Fibroblast of mammary gland (primary cell): ENCODE results near the gene SLC4A11.
A peak's percentile ranks its signal among the peaks of the same experiment; 100 is the strongest.

Experiments
- DNase-seq: peaks from one replicate; pipeline ENCODE4 v3.0.0-alpha.2; 2010; ENCODE audit warnings: low read depth
- H3K4me3 ChIP-seq: 2 replicates; pipeline ENCODE4 v1.5.1; 2011; ENCODE audit warnings: low read depth, mild to moderate bottlenecking, low read length, moderate library complexity; ENCODE audit not compliant: control insufficient read depth
- CTCF ChIP-seq: conservative IDR thresholded peaks from 2 replicates; pipeline ENCODE4 v1.5.1; 2011; ENCODE audit warnings: low read depth, low read length, inconsistent platforms; ENCODE audit not compliant: control insufficient read depth, insufficient read depth

SLC4A11 gene

DNA sequence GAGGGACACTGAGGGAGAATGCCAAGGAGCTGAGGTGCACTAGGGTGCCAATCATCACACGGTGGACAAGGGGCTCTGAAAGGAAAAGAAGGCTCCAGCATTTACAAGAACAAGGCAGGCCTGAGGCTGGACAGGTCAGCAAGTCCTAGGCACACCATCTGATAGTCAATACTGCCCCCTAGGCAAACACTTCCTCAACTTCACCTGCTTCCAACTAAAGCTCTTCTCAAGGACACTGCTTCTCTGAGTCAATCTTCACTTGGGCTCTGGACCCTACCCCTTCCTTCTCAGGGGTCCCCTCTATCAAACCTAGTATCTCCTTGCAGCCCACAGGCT, 37.7 kb upstream of the SLC4A11 start:
- no peak overlapping the region for H3K4me3 ChIP-seq
- DNase-seq = peak; percentile 39
- TF ChIP-seq CTCF = peak; percentile 31

DNA sequence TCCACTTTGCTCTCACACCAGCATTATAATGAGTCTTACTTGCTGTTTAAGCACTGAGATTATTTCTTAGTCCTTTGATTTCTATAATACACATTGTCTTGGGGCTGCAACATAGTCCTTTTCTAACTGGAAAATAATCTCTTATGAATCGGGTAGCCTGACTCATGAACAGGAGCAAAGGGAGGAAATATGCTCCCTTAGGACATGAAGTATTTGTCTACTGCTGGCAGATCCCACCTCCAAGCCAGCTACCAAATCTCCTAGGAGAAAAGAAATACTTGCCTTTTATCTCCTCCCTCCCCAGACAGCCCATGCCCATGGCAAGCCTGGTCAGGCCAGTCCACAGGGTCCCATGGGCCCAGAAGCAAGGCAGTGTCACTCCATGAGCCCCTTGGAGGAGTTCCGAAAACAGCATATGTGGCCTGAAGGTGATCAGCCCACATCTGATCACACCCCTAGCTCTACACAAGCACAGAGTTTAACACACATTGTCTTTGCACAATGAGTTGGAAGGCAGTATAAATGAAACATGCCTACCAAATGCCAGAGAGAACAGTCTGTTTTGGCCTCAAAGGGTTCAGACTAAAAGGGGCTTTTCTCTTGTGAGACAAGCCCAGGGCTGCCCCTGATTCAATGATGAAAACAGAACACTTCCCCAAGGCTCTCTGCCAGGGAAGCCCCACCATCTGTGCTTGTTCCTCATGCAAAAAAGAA, 37.1 kb upstream of the SLC4A11 start:
- no peak for TF ChIP-seq CTCF
- no peak overlapping the region for H3K4me3 ChIP-seq
- DNase-seq = peak; percentile 28

- TF ChIP-seq CTCF = no peak
- no peak overlapping the region for H3K4me3 ChIP-seq
- DNase-seq = no peak
Measured at GRCh38 chr20:3275064-3275935, 36.3 kb upstream of the SLC4A11 start.

GRCh38 chr20:3273371-3273770, 34.4 kb upstream of the SLC4A11 start:
- H3K4me3 ChIP-seq = no peak overlapping the region
- DNase-seq = no peak
- no peak for TF ChIP-seq CTCF

GRCh38 chr20:3270051-3270450, 31.1 kb upstream of the SLC4A11 start:
- TF ChIP-seq CTCF = no peak
- DNase-seq = no peak
- H3K4me3 ChIP-seq = no peak overlapping the region

DNA sequence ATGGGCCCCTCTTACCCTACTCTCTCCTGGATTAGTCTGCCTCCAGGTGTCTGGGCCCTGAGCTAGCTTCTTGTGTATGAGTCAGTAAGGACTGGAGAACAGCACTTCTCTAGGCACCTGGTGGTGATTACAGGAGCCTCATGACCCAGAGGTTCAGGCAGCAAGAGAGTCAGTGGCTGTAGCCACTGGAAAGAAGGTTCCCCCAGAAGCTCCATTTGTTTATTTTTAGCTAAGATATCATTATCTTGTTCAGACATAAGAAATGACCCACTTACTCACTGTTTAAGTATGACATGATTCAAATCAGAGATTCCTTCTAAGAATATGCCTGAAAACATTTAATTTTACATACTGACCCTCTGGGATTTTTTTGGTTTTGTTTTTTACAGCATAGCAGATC, 23.6 kb upstream of the SLC4A11 start:
- TF ChIP-seq CTCF = no peak
- no peak overlapping the region for H3K4me3 ChIP-seq
- DNase-seq = peak; percentile 7
